Astrocyte (in vitro differentiated cells and primary cell): ENCODE data around the gene AURKAIP1. TPM values are rescaled to one million over a fixed set of nuclear protein-coding genes. Genes with fewer than 3 reads are reported as not detected.
A peak's percentile ranks its signal among the peaks of the same experiment; 100 is the strongest.

ENCODE experiments used
- DNase-seq: peaks from one replicate; pipeline ENCODE4 v3.0.0-alpha.2; 2010; ENCODE audit warnings: low read depth
- FAIRE-seq: peaks from 2 replicates; lab custom pipeline; 2011; peaks lifted over from hg19 to GRCh38; lab: Jason Lieb, UNC
- H2AFZ ChIP-seq: 2 replicates; pipeline ENCODE4 v1.6.0; 2012; ENCODE audit warnings: low read depth, low read length, inconsistent platforms
- H3K27ac ChIP-seq: 2 replicates; pipeline ENCODE4 v1.5.1; 2011; ENCODE audit warnings: low read depth, low read length, inconsistent platforms
- H3K27me3 ChIP-seq: 2 replicates; pipeline ENCODE4 v1.6.0; 2011; ENCODE audit warnings: low read length, inconsistent platforms; ENCODE audit not compliant: insufficient read depth
- H3K36me3 ChIP-seq: 2 replicates; pipeline ENCODE4 v1.5.1; 2011; ENCODE audit warnings: low read length, inconsistent platforms; ENCODE audit not compliant: insufficient read depth
- H3K4me1 ChIP-seq: 2 replicates; pipeline ENCODE4 v1.5.1; 2011; ENCODE audit warnings: low read length, inconsistent platforms; ENCODE audit not compliant: insufficient read depth
- H3K4me2 ChIP-seq: 2 replicates; pipeline ENCODE4 v1.6.0; 2012; ENCODE audit warnings: low read length, inconsistent platforms
- H3K4me3 ChIP-seq: 2 replicates; pipeline ENCODE4 v1.5.1; 2011; ENCODE audit warnings: low read depth, mild to moderate bottlenecking, low read length, inconsistent platforms; ENCODE audit not compliant: insufficient read depth
- H3K79me2 ChIP-seq: 2 replicates; pipeline ENCODE4 v1.6.0; 2012; ENCODE audit warnings: mild to moderate bottlenecking, low read length, inconsistent platforms; ENCODE audit not compliant: insufficient read depth
- H3K9ac ChIP-seq: 2 replicates; pipeline ENCODE4 v1.6.0; 2012; ENCODE audit warnings: mild to moderate bottlenecking, low read length, inconsistent platforms
- H3K9me3 ChIP-seq: 2 replicates; pipeline ENCODE4 v1.5.1; 2012; ENCODE audit warnings: low read depth, mild to moderate bottlenecking, low read length, inconsistent platforms; ENCODE audit not compliant: insufficient read depth
- H4K20me1 ChIP-seq: 2 replicates; pipeline ENCODE4 v1.6.0; 2012; ENCODE audit warnings: low read length, inconsistent platforms; ENCODE audit not compliant: insufficient read depth
- H3K27ac Mint-ChIP-seq: one replicate; pipeline ENCODE4 v1.8.0; 2021; ENCODE audit warnings: mild to moderate bottlenecking, mixed read lengths; ENCODE audit not compliant: unreplicated experiment
- H3K27me3 Mint-ChIP-seq: one replicate; pipeline ENCODE4 v1.8.0; 2021; ENCODE audit warnings: low read depth, mixed read lengths; ENCODE audit not compliant: unreplicated experiment
- H3K36me3 Mint-ChIP-seq: one replicate; pipeline ENCODE4 v1.8.0; 2021; ENCODE audit warnings: low read depth, mixed read lengths; ENCODE audit not compliant: unreplicated experiment
- H3K4me1 Mint-ChIP-seq: one replicate; pipeline ENCODE4 v1.8.0; 2021; ENCODE audit warnings: low read depth, mixed read lengths; ENCODE audit not compliant: unreplicated experiment
- H3K4me3 Mint-ChIP-seq: one replicate; pipeline ENCODE4 v1.8.0; 2021; ENCODE audit warnings: mild to moderate bottlenecking, moderate library complexity, mixed read lengths; ENCODE audit not compliant: unreplicated experiment
- H3K9me3 Mint-ChIP-seq: one replicate; pipeline ENCODE4 v1.8.0; 2021; ENCODE audit warnings: mild to moderate bottlenecking, mixed read lengths; ENCODE audit not compliant: unreplicated experiment
- EZH2 ChIP-seq: IDR thresholded peaks from 2 replicates; pipeline ENCODE4 v1.6.1; 2012; ENCODE audit warnings: mild to moderate bottlenecking, low read length, inconsistent platforms; ENCODE audit not compliant: insufficient read depth
- total RNA-seq: library from RNA; stranded (reverse); gene quantifications from 2 replicates; pipeline ENCODE4 v1.2.1, GENCODE V29; 2021
- TF ChIP-seq, protein P1 (sequence below): IDR thresholded peaks from 2 replicates; pipeline ENCODE4 v1.5.1; 2011; ENCODE audit warnings: low read depth, mild to moderate bottlenecking, inconsistent platforms, low read length, moderate library complexity; ENCODE audit not compliant: insufficient read depth

The AURKAIP1 gene
- total RNA-seq, 1 donor from 2014 or later, result 135 TPM

DNA sequence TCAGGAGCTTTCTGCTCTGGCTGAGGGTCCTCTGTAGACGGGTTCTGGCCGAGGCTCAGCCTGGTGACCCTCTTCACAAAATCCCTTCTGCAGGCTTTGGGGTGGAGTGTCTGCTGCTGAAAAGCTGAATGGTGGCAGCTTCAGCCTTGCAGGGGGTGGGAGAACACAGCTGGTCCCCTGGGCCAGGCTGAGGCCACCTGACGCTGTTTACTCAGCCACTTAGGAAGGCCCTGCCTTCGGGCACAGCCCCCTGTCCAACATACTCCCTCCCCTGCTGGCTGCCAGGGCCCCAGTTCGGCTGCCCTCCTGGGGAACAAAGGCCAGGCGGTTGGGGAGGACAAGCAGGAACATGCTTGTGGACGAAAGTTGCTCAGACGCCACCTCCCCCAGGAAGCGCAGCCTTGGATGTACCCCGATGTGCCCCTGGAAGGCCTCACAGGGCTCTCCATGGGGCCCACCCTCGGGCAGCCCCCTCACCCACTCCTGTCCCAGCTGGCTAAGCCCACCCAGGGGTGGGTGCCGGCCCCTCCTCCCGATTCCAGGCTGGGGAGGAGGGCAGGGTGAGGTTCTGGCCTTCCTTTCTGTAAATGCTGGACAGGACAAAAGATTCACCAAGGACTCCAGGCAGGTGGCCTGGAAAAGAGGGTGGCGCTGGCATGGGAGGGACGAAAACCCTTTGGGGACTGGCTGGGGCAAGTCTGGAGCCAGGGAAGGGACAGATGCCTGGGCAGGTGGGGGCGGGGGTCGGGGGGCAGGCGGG, 46.3 kb upstream of the AURKAIP1 start, which contains the start of gene ANKRD65:
TSS of gene ANKRD65 (minus strand) at position 130 of the 760 bp plus-strand sequence. CDS start 271 bp downstream, outside the sequence.
- no peak within 1 kb of the TSS for H2AFZ ChIP-seq
- no peak within 1 kb of the TSS for H3K9ac ChIP-seq
- H3K9me3 Mint-ChIP-seq, result no peaks in the 10 kb centered on the region
- H3K27me3 ChIP-seq, result no peaks in the 10 kb centered on the region
- H3K4me1 ChIP-seq, result peaks cover 12% of the 10 kb centered on the region
- no peaks in the 10 kb centered on the region for H3K79me2 ChIP-seq
- TF ChIP-seq, protein P1, sequence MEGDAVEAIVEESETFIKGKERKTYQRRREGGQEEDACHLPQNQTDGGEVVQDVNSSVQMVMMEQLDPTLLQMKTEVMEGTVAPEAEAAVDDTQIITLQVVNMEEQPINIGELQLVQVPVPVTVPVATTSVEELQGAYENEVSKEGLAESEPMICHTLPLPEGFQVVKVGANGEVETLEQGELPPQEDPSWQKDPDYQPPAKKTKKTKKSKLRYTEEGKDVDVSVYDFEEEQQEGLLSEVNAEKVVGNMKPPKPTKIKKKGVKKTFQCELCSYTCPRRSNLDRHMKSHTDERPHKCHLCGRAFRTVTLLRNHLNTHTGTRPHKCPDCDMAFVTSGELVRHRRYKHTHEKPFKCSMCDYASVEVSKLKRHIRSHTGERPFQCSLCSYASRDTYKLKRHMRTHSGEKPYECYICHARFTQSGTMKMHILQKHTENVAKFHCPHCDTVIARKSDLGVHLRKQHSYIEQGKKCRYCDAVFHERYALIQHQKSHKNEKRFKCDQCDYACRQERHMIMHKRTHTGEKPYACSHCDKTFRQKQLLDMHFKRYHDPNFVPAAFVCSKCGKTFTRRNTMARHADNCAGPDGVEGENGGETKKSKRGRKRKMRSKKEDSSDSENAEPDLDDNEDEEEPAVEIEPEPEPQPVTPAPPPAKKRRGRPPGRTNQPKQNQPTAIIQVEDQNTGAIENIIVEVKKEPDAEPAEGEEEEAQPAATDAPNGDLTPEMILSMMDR, result no peak
- H3K9me3 ChIP-seq, result no peaks in the 10 kb centered on the region
- DNase-seq (no peak), FAIRE-seq (no peak)
- H3K36me3 Mint-ChIP-seq, result peaks cover 3% of the 10 kb centered on the region
- no peaks in the 10 kb centered on the region for H3K36me3 ChIP-seq
- peaks cover 15% of the 10 kb centered on the region for H3K4me1 Mint-ChIP-seq
- H3K27ac ChIP-seq, result no peak within 1 kb of the TSS
- no peak within 1 kb of the TSS for H3K4me3 ChIP-seq
- no peak within 1 kb of the TSS for H3K27ac Mint-ChIP-seq
- no peaks in the 10 kb centered on the region for H4K20me1 ChIP-seq
- H3K27me3 Mint-ChIP-seq, result peaks cover 2% of the 10 kb centered on the region
- H3K4me2 ChIP-seq, result peak within 1 kb of the TSS; percentile 62
- H3K4me3 Mint-ChIP-seq, result no peak within 1 kb of the TSS

DNA sequence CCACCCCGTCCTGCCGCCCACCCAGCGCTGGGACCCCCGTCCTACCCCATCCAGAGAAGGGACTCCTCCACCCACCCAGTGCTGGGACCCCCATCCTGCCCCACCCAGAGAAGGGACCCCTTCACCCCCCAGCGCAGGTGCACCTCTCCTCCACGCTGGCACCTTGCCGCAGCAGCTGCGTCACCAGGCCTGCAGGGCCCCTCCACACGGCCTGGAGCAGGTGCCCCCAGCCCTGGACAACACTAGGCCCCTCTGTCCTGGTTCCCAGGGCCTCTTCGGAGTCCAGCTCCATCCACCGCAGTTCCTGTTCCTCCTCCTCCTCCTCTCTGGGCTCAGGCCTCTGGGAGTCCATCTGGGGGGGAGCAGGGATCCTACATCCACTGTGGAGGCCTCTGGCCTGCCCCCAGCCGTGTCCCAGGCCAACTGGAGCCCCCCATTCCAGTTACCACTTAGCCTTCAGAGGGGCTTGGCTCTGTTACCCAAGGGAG, 45.7 kb upstream of the AURKAIP1 start:
- H4K20me1 ChIP-seq, result no peaks in the 10 kb centered on the region
- no peak overlapping the region for H3K4me3 ChIP-seq
- H2AFZ ChIP-seq, result no peak overlapping the region
- H3K36me3 ChIP-seq, result no peaks in the 10 kb centered on the region
- no peak for FAIRE-seq
- no peaks in the 10 kb centered on the region for H3K9me3 Mint-ChIP-seq
- no peaks in the 10 kb centered on the region for H3K9me3 ChIP-seq
- no peak overlapping the region for H3K9ac ChIP-seq
- no peaks in the 10 kb centered on the region for H3K27me3 ChIP-seq
- H3K27ac ChIP-seq, result no peak overlapping the region
- H3K27ac Mint-ChIP-seq, result no peak overlapping the region
- H3K4me2 ChIP-seq, result no peak overlapping the region
- no peaks in the 10 kb centered on the region for H3K79me2 ChIP-seq
- TF ChIP-seq EZH2, result no peak
- TF ChIP-seq, protein P1, result no peak
- peaks cover 15% of the 10 kb centered on the region for H3K4me1 Mint-ChIP-seq
- no peak for DNase-seq
- H3K36me3 Mint-ChIP-seq, result peaks cover 3% of the 10 kb centered on the region
- peaks cover 12% of the 10 kb centered on the region for H3K4me1 ChIP-seq
- peaks cover 2% of the 10 kb centered on the region for H3K27me3 Mint-ChIP-seq
- H3K4me3 Mint-ChIP-seq, result no peak overlapping the region
